Thyroid gland (tissue), 4 donors: ENCODE results near the gene STAB1. TPM values are rescaled to one million over a fixed set of nuclear protein-coding genes. Genes with fewer than 3 reads are reported as not detected.
A peak's percentile ranks its signal among the peaks of the same experiment; 100 is the strongest.

Experiments
- DNase-seq, 2 donors: peaks; one replicate each; pipeline ENCODE4 v3.0.0-alpha.2; 2019
- H3K27ac ChIP-seq, 3 donors: fragments of 200-600 bp; sonication (generic); 1 replicate in 2 of 3; 2 replicates in 1 of 3; pipeline ENCODE4 v1.5.1; 2016 to 2019; ENCODE audit warnings: mild to moderate bottlenecking in 1 of 3, moderate library complexity in 1 of 3
- H3K27me3 ChIP-seq: fragments of 200-600 bp; sonication (generic); one replicate; pipeline ENCODE4 v1.5.1; 2019
- H3K36me3 ChIP-seq, 2 donors: fragments of 200-600 bp; sonication (generic); one replicate each; pipeline ENCODE4 v1.5.1; 2016 to 2019
- H3K4me1 ChIP-seq, 2 donors: fragments of 200-600 bp; sonication (generic); one replicate each; pipeline ENCODE4 v1.5.1; 2017 to 2019
- H3K4me3 ChIP-seq, 3 donors: fragments of 200-600 bp; sonication (generic); replicated peaks in 1 of 3; 1 replicate in 2 of 3; 2 replicates in 1 of 3; pipeline ENCODE4 v1.5.1; 2016; ENCODE audit warnings: mild to moderate bottlenecking in 1 of 3
- H3K9me3 ChIP-seq: fragments of 200-600 bp; sonication (generic); one replicate; pipeline ENCODE4 v1.5.1; 2017
- POLR2A ChIP-seq, 2 donors: fragments of 450-650 bp; IDR thresholded peaks; one replicate each; pipeline ENCODE4 v1.6.1; 2017; ENCODE audit warnings: antibody characterized with exemption in 2 of 2, mild to moderate bottlenecking in 2 of 2, moderate library complexity in 1 of 2
- whole genome bisulfite sequencing, 2 donors: methylation state at CpG; one replicate each; pipeline ENCODE4 v1.1.5; 2017; 5-methylcytosine and 5-hydroxymethylcytosine counted together
- intact Hi-C: fragments of 100-400 bp; cut with DNase I; formaldehyde crosslinking; loops from one replicate; pipeline ENCODE4 v1.15.1; 2023
- total RNA-seq, 4 donors: library from RNA; depleted of rRNA; stranded (reverse); fragments of >200 nt; gene quantifications; one replicate each; pipeline ENCODE4 v1.2.3, GENCODE V29; 2016
- TF ChIP-seq, protein P1 (sequence below), 6 experiments: fragments of 200-600 bp in 3 of 6; fragments of 450-650 bp in 3 of 6; sonication (generic) in 3 of 6; IDR thresholded peaks; one replicate each; pipeline ENCODE4 v1.5.1; 2016 to 2019; ENCODE audit warnings: antibody characterized with exemption in 6 of 6, mild to moderate bottlenecking in 2 of 6, inconsistent platforms in 1 of 6, moderate library complexity in 1 of 6

The STAB1 gene
- total RNA-seq, 4 donors from 2014 or later, result 31.8 to 100 (median 67.4) TPM

DNA sequence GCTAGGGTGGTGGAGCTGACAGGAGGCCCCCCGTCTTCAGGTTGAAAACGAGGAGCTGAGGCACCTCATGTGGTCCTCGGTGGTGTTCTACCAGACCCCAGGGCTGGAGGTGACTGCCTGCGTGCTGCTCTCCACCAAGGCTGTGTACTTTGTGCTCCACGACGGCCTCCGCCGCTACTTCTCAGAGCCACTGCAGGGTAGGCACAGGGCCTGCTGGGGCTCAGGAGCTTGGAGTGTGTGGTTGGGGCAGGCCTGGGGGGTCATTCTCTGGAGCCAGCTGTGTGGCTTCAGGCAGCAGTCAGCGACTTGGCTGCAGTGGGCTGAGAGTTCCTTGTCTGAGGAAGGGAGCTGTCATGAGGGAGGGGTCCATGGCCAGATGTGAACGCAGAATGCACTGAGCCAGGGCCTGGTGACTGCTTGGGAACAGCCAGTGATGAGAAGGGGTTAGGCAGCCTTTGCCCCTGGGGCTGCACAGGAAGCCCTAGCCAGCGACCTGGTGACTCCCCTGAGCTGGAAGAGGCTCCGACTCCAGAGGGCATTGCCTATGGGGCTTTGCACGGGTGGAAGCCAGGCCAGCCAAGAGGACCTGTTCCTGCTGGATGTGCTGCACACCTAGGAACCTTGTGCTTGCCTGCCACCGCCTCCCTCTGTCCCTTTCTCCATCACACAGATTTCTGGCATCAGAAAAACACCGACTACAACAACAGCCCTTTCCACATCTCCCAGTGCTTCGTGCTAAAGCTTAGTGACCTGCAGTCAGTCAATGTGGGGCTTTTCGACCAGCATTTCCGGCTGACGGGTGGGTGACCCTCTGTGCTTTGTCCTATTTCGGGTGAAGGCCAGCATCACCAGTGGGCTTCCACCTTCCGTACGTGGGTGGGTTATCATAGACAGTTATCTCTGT, 4.9 kb upstream of the STAB1 start:
- H3K27ac ChIP-seq, result peak overlapping the region in 1 of 3 donors; percentile 50
- no peaks in the 10 kb centered on the region for H3K9me3 ChIP-seq
- H3K4me3 ChIP-seq, result no peak overlapping the region
- WGBS, 2 donors, result 82 to 92% methylated on average over 18 to 22 of the region's 22 CpGs
- no peak for TF ChIP-seq POLR2A (IDR thresholded peaks at IDR 0.05)
- TF ChIP-seq, protein P1, sequence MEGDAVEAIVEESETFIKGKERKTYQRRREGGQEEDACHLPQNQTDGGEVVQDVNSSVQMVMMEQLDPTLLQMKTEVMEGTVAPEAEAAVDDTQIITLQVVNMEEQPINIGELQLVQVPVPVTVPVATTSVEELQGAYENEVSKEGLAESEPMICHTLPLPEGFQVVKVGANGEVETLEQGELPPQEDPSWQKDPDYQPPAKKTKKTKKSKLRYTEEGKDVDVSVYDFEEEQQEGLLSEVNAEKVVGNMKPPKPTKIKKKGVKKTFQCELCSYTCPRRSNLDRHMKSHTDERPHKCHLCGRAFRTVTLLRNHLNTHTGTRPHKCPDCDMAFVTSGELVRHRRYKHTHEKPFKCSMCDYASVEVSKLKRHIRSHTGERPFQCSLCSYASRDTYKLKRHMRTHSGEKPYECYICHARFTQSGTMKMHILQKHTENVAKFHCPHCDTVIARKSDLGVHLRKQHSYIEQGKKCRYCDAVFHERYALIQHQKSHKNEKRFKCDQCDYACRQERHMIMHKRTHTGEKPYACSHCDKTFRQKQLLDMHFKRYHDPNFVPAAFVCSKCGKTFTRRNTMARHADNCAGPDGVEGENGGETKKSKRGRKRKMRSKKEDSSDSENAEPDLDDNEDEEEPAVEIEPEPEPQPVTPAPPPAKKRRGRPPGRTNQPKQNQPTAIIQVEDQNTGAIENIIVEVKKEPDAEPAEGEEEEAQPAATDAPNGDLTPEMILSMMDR (IDR thresholded peaks at IDR 0.05), result no peak
- no peak for DNase-seq
- peaks cover 6 to 40% of the 10 kb centered on the region in 2 donors for H3K4me1 ChIP-seq
- peaks cover 47 to 68% of the 10 kb centered on the region in 2 donors for H3K36me3 ChIP-seq
- no peaks in the 10 kb centered on the region for H3K27me3 ChIP-seq
- intact Hi-C loops, result no loop called here

DNA sequence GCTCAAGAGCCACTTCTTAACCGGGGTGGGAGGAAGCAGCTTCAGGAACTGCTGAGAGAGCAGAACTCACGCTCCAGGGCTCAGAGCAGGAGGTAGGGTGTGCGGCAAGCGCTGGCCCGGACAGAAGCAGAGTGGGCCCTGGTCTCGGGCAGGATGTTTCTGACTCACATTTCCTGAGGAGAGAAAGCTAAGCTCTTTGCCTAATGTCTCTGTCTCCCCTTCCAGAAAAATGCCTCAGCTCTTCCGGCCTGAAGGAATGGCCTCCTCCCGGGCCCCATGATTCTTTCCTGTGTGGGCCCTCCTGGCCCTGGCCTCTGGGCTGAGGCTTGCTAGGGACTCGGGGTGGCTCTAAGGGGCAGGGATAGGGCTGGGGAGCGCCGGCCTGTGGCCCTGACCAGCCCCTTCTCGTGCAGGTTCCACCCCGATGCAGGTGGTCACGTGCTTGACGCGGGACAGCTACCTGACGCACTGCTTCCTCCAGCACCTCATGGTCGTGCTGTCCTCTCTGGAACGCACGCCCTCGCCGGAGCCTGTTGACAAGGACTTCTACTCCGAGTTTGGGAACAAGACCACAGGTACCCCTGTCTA, 4.1 kb upstream of the STAB1 start:
- DNase-seq, result no peak
- TF ChIP-seq, protein P1 (IDR thresholded peaks at IDR 0.05), result no peak
- no peak for TF ChIP-seq POLR2A (IDR thresholded peaks at IDR 0.05)
- no peaks in the 10 kb centered on the region for H3K9me3 ChIP-seq
- H3K36me3 ChIP-seq, result peaks cover 47 to 60% of the 10 kb centered on the region in 2 donors
- no peak overlapping the region for H3K4me3 ChIP-seq
- H3K4me1 ChIP-seq, result peaks cover 6 to 40% of the 10 kb centered on the region in 2 donors
- intact Hi-C loops, result no loop called here
- WGBS, 2 donors, result 79 to 84% methylated on average over 21 of the region's 23 CpGs
- no peaks in the 10 kb centered on the region for H3K27me3 ChIP-seq
- H3K27ac ChIP-seq, result peak overlapping the region; percentile 15 to 56 (median 50)

DNA sequence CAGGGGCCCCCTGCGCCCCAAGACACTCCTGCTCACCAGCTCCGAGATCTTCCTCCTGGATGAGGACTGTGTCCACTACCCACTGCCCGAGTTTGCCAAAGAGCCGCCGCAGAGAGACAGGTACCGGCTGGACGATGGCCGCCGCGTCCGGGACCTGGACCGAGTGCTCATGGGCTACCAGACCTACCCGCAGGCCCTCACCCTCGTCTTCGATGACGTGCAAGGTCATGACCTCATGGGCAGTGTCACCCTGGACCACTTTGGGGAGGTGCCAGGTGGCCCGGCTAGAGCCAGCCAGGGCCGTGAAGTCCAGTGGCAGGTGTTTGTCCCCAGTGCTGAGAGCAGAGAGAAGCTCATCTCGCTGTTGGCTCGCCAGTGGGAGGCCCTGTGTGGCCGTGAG, 3.1 kb upstream of the STAB1 start:
- peaks cover 47 to 52% of the 10 kb centered on the region in 2 donors for H3K36me3 ChIP-seq
- 97 to 100% methylated on average over 1 to 10 of the region's 21 CpGs for WGBS, 2 donors
- H3K4me3 ChIP-seq, result no peak overlapping the region
- TF ChIP-seq POLR2A (IDR thresholded peaks at IDR 0.05), result no peak
- TF ChIP-seq, protein P1 (IDR thresholded peaks at IDR 0.05), result no peak
- H3K27ac ChIP-seq, result no peak overlapping the region
- intact Hi-C loops, result no loop called here
- no peak for DNase-seq
- H3K4me1 ChIP-seq, result peaks cover 6 to 40% of the 10 kb centered on the region in 2 donors
- H3K27me3 ChIP-seq, result no peaks in the 10 kb centered on the region
- H3K9me3 ChIP-seq, result no peaks in the 10 kb centered on the region

DNA sequence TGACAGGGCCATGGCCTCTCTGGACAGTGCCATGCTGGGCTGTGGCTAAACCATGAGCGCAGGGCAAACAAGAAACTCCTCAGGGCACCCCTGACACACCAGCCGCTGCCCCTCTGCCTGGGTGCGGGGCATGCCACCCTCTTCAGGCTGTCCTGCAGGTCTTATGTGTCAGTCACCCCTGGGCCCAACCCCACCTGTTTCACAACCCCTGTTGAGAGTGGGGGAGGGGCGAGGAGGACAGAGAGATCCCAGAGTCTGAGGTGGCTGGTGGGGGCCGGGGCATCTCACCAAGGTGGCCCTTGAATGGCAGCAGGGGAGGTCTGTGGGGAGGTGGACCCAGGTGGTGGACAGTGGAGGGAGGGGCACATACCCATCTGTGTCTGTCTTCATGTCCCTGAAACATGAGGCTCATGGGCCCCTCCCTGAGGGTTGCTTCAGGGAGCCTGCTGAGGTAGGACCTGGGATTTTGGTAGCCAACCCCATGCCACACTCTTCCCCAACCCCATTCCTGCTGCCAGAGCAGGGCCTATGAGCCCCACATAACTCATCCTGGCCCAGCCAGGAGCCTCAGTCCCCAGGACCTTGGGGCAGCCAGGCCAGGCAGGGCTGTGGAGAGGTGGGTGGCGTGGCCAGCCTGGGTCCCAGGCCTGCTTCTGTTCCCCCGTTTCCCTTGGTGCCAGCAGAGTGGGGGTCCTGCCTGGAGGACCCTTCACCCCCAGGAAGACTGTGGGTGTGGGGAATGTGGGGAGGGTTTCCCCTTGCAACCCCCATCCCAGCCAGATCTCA, 1.7 kb upstream of the STAB1 start:
- TF ChIP-seq, protein P1 (IDR thresholded peaks at IDR 0.05), result no peak
- Histone ChIP-seq H3K9me3 (no peaks in the 10 kb centered on the region), H3K27ac (no peak overlapping the region), H3K4me1 (peaks cover 6 to 40% of the 10 kb centered on the region in 2 donors), H3K27me3 (no peaks in the 10 kb centered on the region), H3K36me3 (peaks cover 37 to 39% of the 10 kb centered on the region in 2 donors), H3K4me3 (no peak overlapping the region)
- 92 to 96% methylated on average over 3 to 7 of the region's 7 CpGs for WGBS, 2 donors
- no peak for DNase-seq
- intact Hi-C loops, result no loop called here
